ENCODE measurements around the gene BAZ2A. TPM values are rescaled to one million over a fixed set of nuclear protein-coding genes. Genes with fewer than 3 reads are reported as not detected.

BAZ2A gene
- total RNA-seq, 1 donor from 2014 or later: 43.1 TPM

GRCh38 chr12:56596815-56597214 lies 33.3 kb downstream of the BAZ2A start:
- no peak for DNase-seq (ENCODE audit: low read depth)
- no peak for TF ChIP-seq CTCF (conservative IDR thresholded peaks at IDR 0.05; ENCODE audit: low read depth, low read length)
- no peak overlapping the region for H3K4me3 ChIP-seq (ENCODE audit: low read depth, low read length)

GRCh38 chr12:56593909-56594621 lies 36.1 kb downstream of the BAZ2A start:
- peak; percentile 91 for TF ChIP-seq CTCF (conservative IDR thresholded peaks at IDR 0.05; ENCODE audit: low read depth, low read length)
- H3K4me3 ChIP-seq (ENCODE audit: low read depth, low read length): no peak overlapping the region
- DNase-seq (ENCODE audit: low read depth): peak; percentile 47

GRCh38 chr12:56591961-56592360 lies 38.2 kb downstream of the BAZ2A start:
- no peak for DNase-seq (ENCODE audit: low read depth)
- no peak for TF ChIP-seq CTCF (conservative IDR thresholded peaks at IDR 0.05; ENCODE audit: low read depth, low read length)
- no peak overlapping the region for H3K4me3 ChIP-seq (ENCODE audit: low read depth, low read length)

- H3K4me3 ChIP-seq (ENCODE audit: low read depth, low read length): no peak overlapping the region
- DNase-seq (ENCODE audit: low read depth): no peak
- TF ChIP-seq CTCF (conservative IDR thresholded peaks at IDR 0.05; ENCODE audit: low read depth, low read length): no peak
These were observed 39.0 kb downstream of the BAZ2A start for GRCh38 chr12:56591126-56591525.

GRCh38 chr12:56590237-56590830 lies 39.8 kb downstream of the BAZ2A start:
- TF ChIP-seq CTCF (conservative IDR thresholded peaks at IDR 0.05; ENCODE audit: low read depth, low read length): peak; percentile 60
- DNase-seq (ENCODE audit: low read depth): no peak

GRCh38 chr12:56589783-56590182 lies 40.3 kb downstream of the BAZ2A start:
- no peak for DNase-seq (ENCODE audit: low read depth)
- H3K4me3 ChIP-seq (ENCODE audit: low read depth, low read length): no peak overlapping the region
- TF ChIP-seq CTCF (conservative IDR thresholded peaks at IDR 0.05; ENCODE audit: low read depth, low read length): no peak

More at GRCh38 chr12:56590237-56590830, 39.8 kb downstream of the BAZ2A start:
- H3K4me3 ChIP-seq (ENCODE audit: low read depth, low read length): no peak overlapping the region

- DNase-seq (ENCODE audit: low read depth): no peak
- H3K4me3 ChIP-seq (ENCODE audit: low read depth, low read length): no peak overlapping the region
- no peak for TF ChIP-seq CTCF (conservative IDR thresholded peaks at IDR 0.05; ENCODE audit: low read depth, low read length)
These were observed 45.0 kb downstream of the BAZ2A start for GRCh38 chr12:56585098-56585497.

Measured in epithelial cell of proximal tubule (primary cell).